HepG2 (cell line): ENCODE data around the gene FAM78A. TPM values are rescaled to one million over a fixed set of nuclear protein-coding genes. Genes with fewer than 3 reads are reported as not detected.

ENCODE experiments used
- HNF4A ChIP-seq: sonication (generic); formaldehyde crosslinking; IDR thresholded peaks from 2 replicates; pipeline ENCODE4 v1.4.0; 2020; ENCODE audit warnings: missing genetic modification reagents
- MAFG ChIP-seq: sonication (generic); formaldehyde crosslinking; IDR thresholded peaks from 2 replicates; pipeline ENCODE4 v1.5.1; 2020; ENCODE audit warnings: mild to moderate bottlenecking, missing genetic modification reagents
- RORA ChIP-seq: sonication (generic); formaldehyde crosslinking; IDR thresholded peaks from 2 replicates; pipeline ENCODE4 v1.5.0; 2020; ENCODE audit warnings: mild to moderate bottlenecking, missing genetic modification reagents, moderate library complexity
- SP5 ChIP-seq: IDR thresholded peaks from 2 replicates; pipeline ENCODE4 v1.6.1; 2016; ENCODE audit warnings: low read depth, borderline replicate concordance
- ZNF142 ChIP-seq: sonication (generic); formaldehyde crosslinking; IDR thresholded peaks from 2 replicates; pipeline ENCODE4 v1.4.0; 2020; ENCODE audit warnings: missing genetic modification reagents
- ZNF383 ChIP-seq: sonication (generic); formaldehyde crosslinking; IDR thresholded peaks from 2 replicates; pipeline ENCODE4 v1.4.0; 2020; ENCODE audit warnings: missing genetic modification reagents, mild to moderate bottlenecking, borderline replicate concordance
- ZNF724P ChIP-seq: sonication (generic); formaldehyde crosslinking; IDR thresholded peaks from 2 replicates; pipeline ENCODE4 v1.8.0; 2022; ENCODE audit warnings: missing genetic modification reagents, borderline replicate concordance
- ZNF768 ChIP-seq: sonication (generic); formaldehyde crosslinking; IDR thresholded peaks from 2 replicates; pipeline ENCODE4 v1.4.0; 2020; ENCODE audit warnings: missing genetic modification reagents
- ZNF841 ChIP-seq: sonication (generic); formaldehyde crosslinking; IDR thresholded peaks from 2 replicates; pipeline ENCODE4 v1.8.1; 2023; ENCODE audit warnings: missing genetic modification reagents, borderline replicate concordance
- ZNF850 ChIP-seq: sonication (generic); formaldehyde crosslinking; conservative IDR thresholded peaks from 2 replicates; pipeline ENCODE4 v1.9.0; 2021; ENCODE audit warnings: mild to moderate bottlenecking, missing genetic modification reagents
- ZSCAN30 ChIP-seq: sonication (generic); formaldehyde crosslinking; IDR thresholded peaks from 2 replicates; pipeline ENCODE4 v1.5.0; 2020; ENCODE audit warnings: mild to moderate bottlenecking, missing genetic modification reagents
- polyA plus RNA-seq, 8 experiments: library from polyadenylated mRNA; depleted of rRNA in 3 of 8; stranded (reverse) in 7 of 8; unstranded in 1 of 8; fragments of >200 nt; fragmentation: Illumina TruSeq in 4 of 8; extraction: Trizol in 4 of 8; gene quantifications; 2 replicates each; pipeline versions ENCODE4 v1.2.1 to v1.2.3, GENCODE V29; 2011 to 2016; ENCODE audit warnings: low read depth in 4 of 8, missing spikeins in 1 of 8, mixed read lengths in 1 of 8; ENCODE audit not compliant: insufficient read depth in 1 of 8
- total RNA-seq, 5 experiments: library from RNA; depleted of rRNA; stranded (reverse); fragments of >200 nt; fragmentation: Illumina TruSeq; extraction: Trizol; gene quantifications; 2 replicates each; pipeline ENCODE4 v1.2.3, GENCODE V29; 2016; ENCODE audit warnings: low read depth in 1 of 5
- TF ChIP-seq, protein P1 (sequence below): IDR thresholded peaks from 2 replicates; pipeline ENCODE4 v1.6.1; 2016; ENCODE audit warnings: control low read depth
- TF ChIP-seq, protein P2 (sequence below): sonication (generic); formaldehyde crosslinking; IDR thresholded peaks from 2 replicates; pipeline ENCODE4 v1.8.1; 2023; ENCODE audit warnings: mild to moderate bottlenecking, missing genetic modification reagents
- TF ChIP-seq, protein P3 (sequence below): sonication (generic); formaldehyde crosslinking; IDR thresholded peaks from 2 replicates; pipeline ENCODE4 v1.5.1; 2020; ENCODE audit warnings: mild to moderate bottlenecking, missing genetic modification reagents, moderate library complexity
- TF ChIP-seq, protein P4 (sequence below): sonication (generic); formaldehyde crosslinking; IDR thresholded peaks from 2 replicates; pipeline ENCODE4 v1.4.0; 2020; ENCODE audit warnings: missing genetic modification reagents, mild to moderate bottlenecking, borderline replicate concordance

Gene FAM78A
- total and polyA plus RNA-seq, 2 of the 13 experiments (the other 11 are each of a cell fraction or from before 2014, with no cell fraction given) = 0.18 to 0.62 TPM

DNA sequence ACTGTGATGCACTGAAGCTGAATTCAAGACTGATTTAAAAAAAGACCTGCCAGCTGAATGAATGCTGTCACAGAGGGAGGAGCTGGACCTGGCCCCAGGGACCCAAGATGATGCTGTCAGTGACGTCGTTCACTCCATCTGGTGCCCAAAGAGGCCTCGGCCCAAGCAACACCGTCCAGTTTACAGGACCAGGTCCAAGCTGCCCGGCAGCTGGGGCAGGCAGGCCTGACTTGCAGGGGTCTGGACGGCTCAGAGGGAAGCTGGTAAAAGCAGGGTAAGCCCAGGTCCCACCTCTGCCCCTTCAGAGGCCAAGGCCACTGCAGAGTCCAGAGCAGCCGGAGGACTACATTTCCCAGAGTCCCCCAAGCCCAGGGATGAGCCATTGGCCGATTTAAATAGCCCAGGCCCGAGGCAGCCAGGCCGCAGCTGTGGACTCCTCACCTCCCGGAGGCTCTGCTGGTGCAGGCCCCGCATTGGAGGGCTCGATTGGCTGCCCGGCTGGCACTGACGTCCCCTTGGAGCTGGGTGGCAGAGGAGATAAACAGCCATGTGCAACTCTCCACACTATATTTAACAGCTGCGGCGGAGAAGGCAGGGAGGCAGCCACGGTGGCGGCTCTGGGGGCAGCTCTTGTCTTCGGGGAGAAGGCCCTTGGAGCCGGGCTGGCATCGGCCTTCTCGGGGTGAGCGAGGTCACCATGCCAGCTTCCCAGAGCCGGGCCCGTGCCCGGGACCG, 13.2 kb upstream of the FAM78A start, which contains the start of gene PLPP7 (continued):
- TF ChIP-seq ZNF142 (no peak; the same call in 1 of the 2 replicates), HNF4A (CRISPR knock-in tag) (peak; percentile 48), RORA (CRISPR knock-in tag) (no peak), ZNF850 (CRISPR knock-in tag) (no peak), ZSCAN30 (CRISPR knock-in tag) (no peak), ZNF724P (CRISPR knock-in tag) (no peak), ZNF383 (CRISPR knock-in tag) (no peak), ZNF768 (peak; percentile 39; the same call in 1 of the 2 replicates), ZNF841 (CRISPR knock-in tag) (no peak), SP5 (CRISPR knock-in tag) (no peak), MAFG (CRISPR knock-in tag) (no peak)
- TF ChIP-seq, protein P1, sequence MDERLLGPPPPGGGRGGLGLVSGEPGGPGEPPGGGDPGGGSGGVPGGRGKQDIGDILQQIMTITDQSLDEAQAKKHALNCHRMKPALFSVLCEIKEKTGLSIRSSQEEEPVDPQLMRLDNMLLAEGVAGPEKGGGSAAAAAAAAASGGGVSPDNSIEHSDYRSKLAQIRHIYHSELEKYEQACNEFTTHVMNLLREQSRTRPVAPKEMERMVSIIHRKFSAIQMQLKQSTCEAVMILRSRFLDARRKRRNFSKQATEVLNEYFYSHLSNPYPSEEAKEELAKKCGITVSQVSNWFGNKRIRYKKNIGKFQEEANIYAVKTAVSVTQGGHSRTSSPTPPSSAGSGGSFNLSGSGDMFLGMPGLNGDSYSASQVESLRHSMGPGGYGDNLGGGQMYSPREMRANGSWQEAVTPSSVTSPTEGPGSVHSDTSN (CRISPR knock-in tag) = no peak
- TF ChIP-seq, protein P2, sequence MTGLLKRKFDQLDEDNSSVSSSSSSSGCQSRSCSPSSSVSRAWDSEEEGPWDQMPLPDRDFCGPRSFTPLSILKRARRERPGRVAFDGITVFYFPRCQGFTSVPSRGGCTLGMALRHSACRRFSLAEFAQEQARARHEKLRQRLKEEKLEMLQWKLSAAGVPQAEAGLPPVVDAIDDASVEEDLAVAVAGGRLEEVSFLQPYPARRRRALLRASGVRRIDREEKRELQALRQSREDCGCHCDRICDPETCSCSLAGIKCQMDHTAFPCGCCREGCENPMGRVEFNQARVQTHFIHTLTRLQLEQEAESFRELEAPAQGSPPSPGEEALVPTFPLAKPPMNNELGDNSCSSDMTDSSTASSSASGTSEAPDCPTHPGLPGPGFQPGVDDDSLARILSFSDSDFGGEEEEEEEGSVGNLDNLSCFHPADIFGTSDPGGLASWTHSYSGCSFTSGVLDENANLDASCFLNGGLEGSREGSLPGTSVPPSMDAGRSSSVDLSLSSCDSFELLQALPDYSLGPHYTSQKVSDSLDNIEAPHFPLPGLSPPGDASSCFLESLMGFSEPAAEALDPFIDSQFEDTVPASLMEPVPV (CRISPR knock-in tag) = no peak
- TF ChIP-seq, protein P3, sequence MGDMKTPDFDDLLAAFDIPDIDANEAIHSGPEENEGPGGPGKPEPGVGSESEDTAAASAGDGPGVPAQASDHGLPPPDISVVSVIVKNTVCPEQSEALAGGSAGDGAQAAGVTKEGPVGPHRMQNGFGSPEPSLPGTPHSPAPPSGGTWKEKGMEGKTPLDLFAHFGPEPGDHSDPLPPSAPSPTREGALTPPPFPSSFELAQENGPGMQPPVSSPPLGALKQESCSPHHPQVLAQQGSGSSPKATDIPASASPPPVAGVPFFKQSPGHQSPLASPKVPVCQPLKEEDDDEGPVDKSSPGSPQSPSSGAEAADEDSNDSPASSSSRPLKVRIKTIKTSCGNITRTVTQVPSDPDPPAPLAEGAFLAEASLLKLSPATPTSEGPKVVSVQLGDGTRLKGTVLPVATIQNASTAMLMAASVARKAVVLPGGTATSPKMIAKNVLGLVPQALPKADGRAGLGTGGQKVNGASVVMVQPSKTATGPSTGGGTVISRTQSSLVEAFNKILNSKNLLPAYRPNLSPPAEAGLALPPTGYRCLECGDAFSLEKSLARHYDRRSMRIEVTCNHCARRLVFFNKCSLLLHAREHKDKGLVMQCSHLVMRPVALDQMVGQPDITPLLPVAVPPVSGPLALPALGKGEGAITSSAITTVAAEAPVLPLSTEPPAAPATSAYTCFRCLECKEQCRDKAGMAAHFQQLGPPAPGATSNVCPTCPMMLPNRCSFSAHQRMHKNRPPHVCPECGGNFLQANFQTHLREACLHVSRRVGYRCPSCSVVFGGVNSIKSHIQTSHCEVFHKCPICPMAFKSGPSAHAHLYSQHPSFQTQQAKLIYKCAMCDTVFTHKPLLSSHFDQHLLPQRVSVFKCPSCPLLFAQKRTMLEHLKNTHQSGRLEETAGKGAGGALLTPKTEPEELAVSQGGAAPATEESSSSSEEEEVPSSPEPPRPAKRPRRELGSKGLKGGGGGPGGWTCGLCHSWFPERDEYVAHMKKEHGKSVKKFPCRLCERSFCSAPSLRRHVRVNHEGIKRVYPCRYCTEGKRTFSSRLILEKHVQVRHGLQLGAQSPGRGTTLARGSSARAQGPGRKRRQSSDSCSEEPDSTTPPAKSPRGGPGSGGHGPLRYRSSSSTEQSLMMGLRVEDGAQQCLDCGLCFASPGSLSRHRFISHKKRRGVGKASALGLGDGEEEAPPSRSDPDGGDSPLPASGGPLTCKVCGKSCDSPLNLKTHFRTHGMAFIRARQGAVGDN (CRISPR knock-in tag) = peak; percentile 73
- TF ChIP-seq, protein P4, sequence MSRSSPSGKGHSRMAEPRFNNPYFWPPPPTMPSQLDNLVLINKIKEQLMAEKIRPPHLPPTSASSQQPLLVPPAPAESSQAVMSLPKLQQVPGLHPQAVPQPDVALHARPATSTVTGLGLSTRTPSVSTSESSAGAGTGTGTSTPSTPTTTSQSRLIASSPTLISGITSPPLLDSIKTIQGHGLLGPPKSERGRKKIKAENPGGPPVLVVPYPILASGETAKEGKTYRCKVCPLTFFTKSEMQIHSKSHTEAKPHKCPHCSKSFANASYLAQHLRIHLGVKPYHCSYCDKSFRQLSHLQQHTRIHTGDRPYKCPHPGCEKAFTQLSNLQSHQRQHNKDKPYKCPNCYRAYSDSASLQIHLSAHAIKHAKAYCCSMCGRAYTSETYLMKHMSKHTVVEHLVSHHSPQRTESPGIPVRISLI (CRISPR knock-in tag) = no peak
